ENCODE results near the gene TIPARP.

GRCh38 chr3:156649681-156650080, 24.7 kb upstream of the TIPARP start:
- TF ChIP-seq CTCF (conservative IDR thresholded peaks at IDR 0.05) (no peak), EZH2 (IDR thresholded peaks at IDR 0.05; ENCODE audit: low read depth) (no peak)
